ENCODE results near the gene TMEM198. TPM values are rescaled to one million over a fixed set of nuclear protein-coding genes. Genes with fewer than 3 reads are reported as not detected.

TMEM198 gene
- total and polyA plus RNA-seq, 8 donors: 2.4 to 4.2 (median 3.3) TPM

DNA sequence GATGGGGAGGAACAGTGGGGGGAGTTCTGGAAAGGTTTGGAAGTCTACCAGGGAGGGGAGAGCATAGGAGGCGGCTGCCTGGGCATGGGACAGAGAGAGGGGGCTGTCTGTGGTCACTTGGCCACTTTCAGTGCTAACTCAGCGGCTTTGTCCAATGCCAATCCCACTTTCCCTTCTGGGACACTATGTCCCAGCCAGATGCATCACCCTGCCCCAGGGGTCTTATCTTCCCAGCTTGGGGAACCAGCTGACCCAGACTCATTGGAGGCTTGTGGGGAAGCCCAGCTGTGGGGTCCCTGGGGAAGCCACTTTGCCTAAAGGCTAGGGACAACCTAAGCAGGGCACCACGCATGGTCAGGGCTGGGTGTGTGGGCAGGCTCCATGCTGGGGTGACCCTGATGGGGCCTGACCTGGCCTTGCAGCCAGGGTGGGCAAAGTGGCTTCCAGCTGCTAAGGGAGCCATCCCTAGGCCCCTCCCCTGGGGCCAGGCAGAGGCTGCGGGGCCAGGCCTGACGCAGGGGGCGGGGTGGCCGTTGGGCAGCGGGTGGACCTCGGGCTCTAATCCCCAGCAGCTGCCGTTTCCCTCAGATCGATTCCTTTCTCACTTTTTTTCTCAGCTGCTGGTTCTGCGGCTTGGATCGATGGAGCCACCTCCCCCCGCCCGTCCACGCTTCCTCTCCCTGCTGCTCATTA is 31.2 kb upstream of the TMEM198 start:
- Histone ChIP-seq H3K9me3 (no peaks in the 10 kb centered on the region), H3K36me3 (peaks cover 0 to 6% of the 10 kb centered on the region in 2 donors), H3K27me3 (peaks cover 43 to 99% of the 10 kb centered on the region in 2 donors), H3K4me1 (peaks cover 0 to 17% of the 10 kb centered on the region in 2 donors), H3K4me3 (no peak overlapping the region), H3K27ac (no peak overlapping the region)
- TF ChIP-seq, protein P1, sequence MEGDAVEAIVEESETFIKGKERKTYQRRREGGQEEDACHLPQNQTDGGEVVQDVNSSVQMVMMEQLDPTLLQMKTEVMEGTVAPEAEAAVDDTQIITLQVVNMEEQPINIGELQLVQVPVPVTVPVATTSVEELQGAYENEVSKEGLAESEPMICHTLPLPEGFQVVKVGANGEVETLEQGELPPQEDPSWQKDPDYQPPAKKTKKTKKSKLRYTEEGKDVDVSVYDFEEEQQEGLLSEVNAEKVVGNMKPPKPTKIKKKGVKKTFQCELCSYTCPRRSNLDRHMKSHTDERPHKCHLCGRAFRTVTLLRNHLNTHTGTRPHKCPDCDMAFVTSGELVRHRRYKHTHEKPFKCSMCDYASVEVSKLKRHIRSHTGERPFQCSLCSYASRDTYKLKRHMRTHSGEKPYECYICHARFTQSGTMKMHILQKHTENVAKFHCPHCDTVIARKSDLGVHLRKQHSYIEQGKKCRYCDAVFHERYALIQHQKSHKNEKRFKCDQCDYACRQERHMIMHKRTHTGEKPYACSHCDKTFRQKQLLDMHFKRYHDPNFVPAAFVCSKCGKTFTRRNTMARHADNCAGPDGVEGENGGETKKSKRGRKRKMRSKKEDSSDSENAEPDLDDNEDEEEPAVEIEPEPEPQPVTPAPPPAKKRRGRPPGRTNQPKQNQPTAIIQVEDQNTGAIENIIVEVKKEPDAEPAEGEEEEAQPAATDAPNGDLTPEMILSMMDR (IDR thresholded peaks at IDR 0.05): no peak
- ATAC-seq: no peak
- DNase-seq: peak in 1 of 4 donors; percentile 62
- intact Hi-C loops (cut with DNase I): no loop called here

DNA sequence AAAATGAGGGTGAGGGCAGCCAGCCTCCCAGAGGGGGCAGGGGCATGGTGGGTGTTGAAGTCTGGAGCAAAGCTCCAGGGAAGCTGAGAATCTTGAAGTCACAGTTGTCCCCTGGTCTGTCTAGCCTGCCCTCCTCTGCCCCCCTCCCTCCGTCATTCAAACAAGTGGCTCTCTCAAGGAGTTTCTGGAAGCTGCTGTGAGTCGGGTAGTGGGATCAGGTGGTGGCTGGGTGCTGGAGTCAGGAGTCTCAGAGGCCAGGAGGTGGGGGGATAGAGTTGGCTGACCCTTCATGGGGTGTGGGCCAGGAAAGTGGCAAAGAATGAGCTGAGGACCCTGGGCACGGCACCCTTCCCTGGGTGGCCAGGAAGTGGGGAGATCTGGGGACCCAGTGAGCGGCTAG is 30.0 kb upstream of the TMEM198 start:
- no peak overlapping the region for H3K4me3 ChIP-seq
- H3K36me3 ChIP-seq: no peaks in the 10 kb centered on the region
- DNase-seq (no peak), ATAC-seq (peak; percentile 32)
- intact Hi-C loops (cut with DNase I): no loop called here
- H3K27me3 ChIP-seq: peaks cover 43 to 100% of the 10 kb centered on the region in 2 donors
- H3K27ac ChIP-seq: no peak overlapping the region
- H3K4me1 ChIP-seq: peaks cover 0 to 17% of the 10 kb centered on the region in 2 donors
- TF ChIP-seq, protein P1 (IDR thresholded peaks at IDR 0.05): no peak
- no peaks in the 10 kb centered on the region for H3K9me3 ChIP-seq

DNA sequence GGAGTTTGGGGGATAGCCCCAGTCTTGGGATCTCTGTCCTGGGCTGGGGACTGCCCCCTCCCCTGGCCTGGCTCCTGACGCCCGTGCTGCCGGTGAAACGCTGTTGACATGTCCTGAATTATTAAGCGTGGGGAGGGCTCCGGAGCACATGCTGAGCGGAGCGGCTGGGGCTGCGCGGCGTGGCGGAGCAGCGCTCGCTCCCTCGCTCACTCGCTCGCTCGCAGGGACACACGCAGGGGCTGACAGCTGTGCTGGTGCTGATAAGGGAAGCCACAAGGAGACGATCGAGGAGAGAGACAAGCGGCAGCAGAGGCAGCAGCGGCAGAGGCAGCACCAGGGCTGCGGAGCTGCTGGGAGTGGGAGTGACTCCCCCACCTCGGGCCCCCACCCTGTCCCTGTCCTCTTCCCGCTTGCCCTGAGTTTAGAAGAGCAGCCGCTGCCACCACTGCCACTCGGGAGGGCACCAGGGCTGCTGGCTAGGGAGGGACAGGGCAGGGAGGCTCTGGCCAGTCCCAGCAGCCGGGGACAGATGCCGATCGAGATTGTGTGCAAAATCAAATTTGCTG is 29.5 kb upstream of the TMEM198 start, which contains the start of gene ASIC4:
Gene ASIC4, plus strand, starts transcription at position 287 of the 566 bp plus-strand sequence. Its CDS starts 243 bp downstream, at position 530.
- ATAC-seq: peak; percentile 7
- H3K27ac ChIP-seq: no peak within 1 kb of the TSS
- H3K9me3 ChIP-seq: no peaks in the 10 kb centered on the region
- H3K4me1 ChIP-seq: peaks cover 0 to 14% of the 10 kb centered on the region in 2 donors
- intact Hi-C loops (cut with DNase I): no loop called here
- TF ChIP-seq, protein P1 (IDR thresholded peaks at IDR 0.05): no peak
- no peak within 1 kb of the TSS for H3K4me3 ChIP-seq
- H3K36me3 ChIP-seq: no peaks in the 10 kb centered on the region
- DNase-seq: peak in 2 of 4 donors; percentile 55 to 72
- peaks cover 43 to 100% of the 10 kb centered on the region in 2 donors for H3K27me3 ChIP-seq

DNA sequence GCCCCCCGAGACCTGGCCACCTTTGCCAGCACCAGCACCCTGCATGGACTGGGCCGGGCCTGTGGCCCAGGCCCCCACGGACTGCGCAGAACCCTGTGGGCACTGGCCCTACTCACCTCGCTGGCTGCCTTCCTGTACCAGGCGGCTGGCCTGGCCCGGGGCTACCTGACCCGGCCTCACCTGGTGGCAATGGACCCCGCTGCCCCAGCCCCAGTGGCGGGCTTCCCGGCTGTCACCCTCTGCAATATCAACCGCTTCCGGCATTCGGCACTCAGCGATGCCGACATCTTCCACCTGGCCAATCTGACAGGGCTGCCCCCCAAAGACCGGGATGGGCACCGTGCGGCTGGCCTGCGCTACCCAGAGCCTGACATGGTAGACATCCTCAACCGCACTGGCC is 29.0 kb upstream of the TMEM198 start:
- ATAC-seq (no peak), DNase-seq (peak in 1 of 4 donors; percentile 78)
- intact Hi-C loops (cut with DNase I): no loop called here
- H3K9me3 ChIP-seq: no peaks in the 10 kb centered on the region
- no peak overlapping the region for H3K27ac ChIP-seq
- peaks cover 43 to 100% of the 10 kb centered on the region in 2 donors for H3K27me3 ChIP-seq
- TF ChIP-seq, protein P1 (IDR thresholded peaks at IDR 0.05): no peak
- H3K36me3 ChIP-seq: no peaks in the 10 kb centered on the region
- peaks cover 0 to 9% of the 10 kb centered on the region in 2 donors for H3K4me1 ChIP-seq
- H3K4me3 ChIP-seq: no peak overlapping the region

DNA sequence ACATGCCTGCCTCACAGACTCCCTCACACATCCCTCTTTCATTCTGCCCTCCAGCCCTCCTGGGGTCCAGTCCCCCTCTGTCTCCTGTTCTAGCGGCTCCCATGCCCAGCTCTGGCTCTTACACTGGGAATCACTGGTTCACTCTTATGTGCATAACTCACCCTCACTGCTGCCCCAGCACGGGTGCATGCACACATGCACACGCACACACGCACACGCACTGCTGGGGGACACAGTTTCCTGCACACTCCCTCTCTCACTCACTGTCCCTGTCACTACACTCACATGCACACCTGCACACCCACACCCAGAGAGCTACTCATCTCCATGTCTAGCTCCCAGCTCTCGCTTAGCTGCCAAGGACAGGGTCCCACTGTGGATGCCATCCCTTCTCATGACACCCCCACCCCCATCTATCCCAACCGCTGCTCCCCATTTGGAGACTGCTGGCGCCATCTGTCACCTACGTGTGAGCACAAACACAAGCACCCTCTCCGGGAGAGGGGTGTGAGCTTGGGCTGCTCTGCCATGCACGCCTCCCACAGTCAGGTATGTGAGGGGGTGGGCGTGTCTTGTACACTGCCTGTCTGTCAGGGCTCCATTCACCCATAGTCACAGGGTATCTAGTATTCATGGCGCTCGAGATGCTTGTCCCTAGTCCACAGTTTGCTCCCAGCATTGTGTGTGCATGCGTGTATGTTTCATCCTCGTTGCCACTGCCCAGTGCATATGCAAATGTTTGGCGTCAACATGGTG is 27.8 kb upstream of the TMEM198 start:
- DNase-seq: peak in 1 of 4 donors; percentile 63
- ATAC-seq: no peak
- Histone ChIP-seq H3K9me3 (no peaks in the 10 kb centered on the region), H3K27me3 (peaks cover 35 to 100% of the 10 kb centered on the region in 2 donors), H3K4me3 (no peak overlapping the region), H3K4me1 (peaks cover 0 to 6% of the 10 kb centered on the region in 2 donors), H3K36me3 (no peaks in the 10 kb centered on the region), H3K27ac (no peak overlapping the region)
- intact Hi-C loops (cut with DNase I): no loop called here
- TF ChIP-seq, protein P1 (IDR thresholded peaks at IDR 0.05): no peak
